Activated CD8-positive, alpha-beta memory T cell treated with anti-CD3 and anti-CD28 coated beads, Interleukin-2, amount 10 ng/mL, durations not matched to agents 7 days and 5 days (primary cell): ENCODE measurements around the gene MMP17. TPM values are rescaled to one million over a fixed set of nuclear protein-coding genes. Genes with fewer than 3 reads are reported as not detected.
"Not testable (repeated sequence)": the region's sequence is repeated elsewhere in the genome, so short reads cannot be mapped to it uniquely, and the experiment has no call there.

Experiments used
- ATAC-seq: fragments of 150-1000 bp; cut with Tn5 transposase; one replicate; pipeline ENCODE4 v1.10.0; 2021; ENCODE audit warnings: moderate library complexity
- CTCF ChIA-PET: fragments of 350-600 bp; sonication (Branson Sonifier 250); formaldehyde crosslinking; loops from one replicate; lab custom pipeline; 2021; ENCODE audit warnings: antibody characterized with exemption; lab: Charles Lee
- DNase-seq: peaks from one replicate; pipeline ENCODE4 v3.0.0-alpha.2; 2020
- H3K27ac Mint-ChIP-seq: one replicate; pipeline ENCODE4 v1.8.0; 2021; ENCODE audit warnings: mild to moderate bottlenecking, mixed read lengths
- H3K27me3 Mint-ChIP-seq: one replicate; pipeline ENCODE4 v1.8.0; 2021; ENCODE audit warnings: mixed read lengths
- H3K36me3 Mint-ChIP-seq: one replicate; pipeline ENCODE4 v1.8.0; 2021; ENCODE audit warnings: mild to moderate bottlenecking, mixed read lengths
- H3K4me1 Mint-ChIP-seq: one replicate; pipeline ENCODE4 v1.8.0; 2021; ENCODE audit warnings: mixed read lengths
- H3K4me3 Mint-ChIP-seq: one replicate; pipeline ENCODE4 v1.8.0; 2021; ENCODE audit warnings: mild to moderate bottlenecking, moderate library complexity, mixed read lengths
- H3K9me3 Mint-ChIP-seq: one replicate; pipeline ENCODE4 v1.8.0; 2022; ENCODE audit warnings: low read depth, mixed read lengths
- total RNA-seq, 2 experiments: library from RNA; stranded (reverse); gene quantifications; one replicate each; pipeline ENCODE4 v1.2.3, GENCODE V29; 2021

Gene MMP17
- total RNA-seq, 2 experiments from 2014 or later = not detected

DNA sequence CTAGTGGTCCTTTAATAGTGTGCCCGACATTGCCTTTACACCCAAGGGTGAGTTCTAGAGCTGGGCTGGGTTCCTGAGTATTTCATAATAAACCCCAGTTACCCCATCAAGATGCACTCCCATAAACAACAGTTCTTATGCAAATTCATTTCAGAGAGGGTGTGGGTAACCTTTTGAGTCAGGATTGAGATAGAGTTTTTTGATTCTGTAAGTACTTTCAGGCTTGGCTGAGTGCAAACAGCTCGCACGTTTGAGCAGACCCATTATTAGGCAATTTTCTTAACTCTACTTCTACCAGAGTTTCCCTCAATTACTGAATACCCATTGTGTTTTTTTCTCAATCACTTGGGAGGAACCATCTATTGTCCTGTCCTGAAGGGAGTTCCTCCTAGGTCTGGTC, 50.2 kb downstream of the MMP17 start:
- ATAC-seq, H3K27ac Mint-ChIP-seq, CTCF ChIA-PET: not testable (repeated sequence)

GRCh38 chr12:131882804-131883520, 54.8 kb downstream of the MMP17 start:
- ATAC-seq (no peak), DNase-seq (no peak)
- CTCF ChIA-PET = no interaction called here
- H3K36me3 Mint-ChIP-seq = no peaks in the 10 kb centered on the region
- peaks cover 5% of the 10 kb centered on the region for H3K9me3 Mint-ChIP-seq
- H3K27me3 Mint-ChIP-seq = peaks cover 10% of the 10 kb centered on the region
- H3K4me1 Mint-ChIP-seq = no peaks in the 10 kb centered on the region
- no peak overlapping the region for H3K27ac Mint-ChIP-seq
- H3K4me3 Mint-ChIP-seq = no peak overlapping the region

More for the DNA sequence above, 50.2 kb downstream of the MMP17 start:
- DNase-seq, H3K4me1 Mint-ChIP-seq, H3K4me3 Mint-ChIP-seq, H3K9me3 Mint-ChIP-seq, H3K36me3 Mint-ChIP-seq: not testable (repeated sequence)
- H3K27me3 Mint-ChIP-seq = peaks cover 16% of the 10 kb centered on the region

GRCh38 chr12:131883521-131883900, 55.3 kb downstream of the MMP17 start:
- peaks cover 8% of the 10 kb centered on the region for H3K27me3 Mint-ChIP-seq
- CTCF ChIA-PET = no interaction called here

GRCh38 chr12:131885076-131885475, 56.9 kb downstream of the MMP17 start:
- H3K36me3 Mint-ChIP-seq, H3K4me3 Mint-ChIP-seq, DNase-seq, CTCF ChIA-PET, H3K27ac Mint-ChIP-seq, H3K4me1 Mint-ChIP-seq, H3K9me3 Mint-ChIP-seq, ATAC-seq: not testable (repeated sequence)
- H3K27me3 Mint-ChIP-seq = peaks cover 13% of the 10 kb centered on the region

More at GRCh38 chr12:131883521-131883900, 55.3 kb downstream of the MMP17 start:
- DNase-seq = no peak
- Mint-ChIP-seq H3K4me3 (no peak overlapping the region), H3K4me1 (no peaks in the 10 kb centered on the region), H3K36me3 (no peaks in the 10 kb centered on the region), H3K27ac (no peak overlapping the region), H3K9me3 (peaks cover 5% of the 10 kb centered on the region)
- ATAC-seq = no peak

DNA sequence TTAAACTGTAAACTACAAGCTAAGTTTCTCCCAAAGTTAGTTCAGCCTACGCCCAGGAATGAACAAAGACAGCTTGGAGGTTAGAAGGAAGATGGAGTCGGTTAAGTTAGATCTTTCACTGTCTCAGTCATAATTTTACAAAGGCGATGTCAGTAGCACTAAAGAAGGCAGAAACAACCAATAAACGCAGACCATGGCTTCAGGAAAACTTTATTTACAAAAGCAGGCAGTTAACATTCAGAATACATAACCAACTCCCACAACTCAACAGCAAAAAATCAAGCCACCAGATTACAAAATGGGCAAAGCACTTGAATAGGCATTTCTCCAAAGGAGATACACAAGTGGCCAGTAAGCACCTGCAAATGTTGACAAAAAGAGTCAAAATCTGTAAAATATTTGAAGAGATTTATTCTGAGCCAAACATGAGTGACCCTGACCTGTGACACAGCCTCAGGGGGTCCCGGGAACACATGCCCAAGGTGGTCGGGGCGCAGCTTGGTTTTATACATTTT, 57.4 kb downstream of the MMP17 start:
- CTCF ChIA-PET = no interaction called here
- Mint-ChIP-seq H3K4me3 (no peak overlapping the region), H3K9me3 (peaks cover 5% of the 10 kb centered on the region), H3K27ac (no peak overlapping the region), H3K36me3 (no peaks in the 10 kb centered on the region), H3K27me3 (peaks cover 13% of the 10 kb centered on the region), H3K4me1 (no peaks in the 10 kb centered on the region)
- DNase-seq (no peak), ATAC-seq (no peak)

DNA sequence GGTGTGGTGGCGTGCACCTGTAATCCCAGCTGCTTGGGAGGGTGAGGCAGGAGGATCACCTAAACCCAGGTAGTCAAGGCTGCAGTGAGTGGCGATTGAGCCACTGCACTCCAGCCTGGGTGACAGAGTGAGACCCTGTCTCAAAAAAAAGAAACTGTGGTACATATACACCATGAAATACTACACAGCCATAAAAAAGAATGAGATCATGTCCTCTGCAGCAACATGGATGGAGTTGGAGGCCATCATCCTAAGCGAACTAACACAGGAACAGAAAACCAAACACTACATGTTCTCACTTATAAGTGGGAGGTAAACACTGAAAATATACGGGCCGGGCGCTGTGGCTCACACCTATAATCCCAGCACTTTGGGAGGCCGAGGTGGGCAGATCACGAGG, 63.5 kb downstream of the MMP17 start:
- DNase-seq, H3K4me3 Mint-ChIP-seq, CTCF ChIA-PET, H3K9me3 Mint-ChIP-seq, ATAC-seq, H3K4me1 Mint-ChIP-seq, H3K27ac Mint-ChIP-seq, H3K36me3 Mint-ChIP-seq: not testable (repeated sequence)
- H3K27me3 Mint-ChIP-seq = peaks cover 13% of the 10 kb centered on the region

DNA sequence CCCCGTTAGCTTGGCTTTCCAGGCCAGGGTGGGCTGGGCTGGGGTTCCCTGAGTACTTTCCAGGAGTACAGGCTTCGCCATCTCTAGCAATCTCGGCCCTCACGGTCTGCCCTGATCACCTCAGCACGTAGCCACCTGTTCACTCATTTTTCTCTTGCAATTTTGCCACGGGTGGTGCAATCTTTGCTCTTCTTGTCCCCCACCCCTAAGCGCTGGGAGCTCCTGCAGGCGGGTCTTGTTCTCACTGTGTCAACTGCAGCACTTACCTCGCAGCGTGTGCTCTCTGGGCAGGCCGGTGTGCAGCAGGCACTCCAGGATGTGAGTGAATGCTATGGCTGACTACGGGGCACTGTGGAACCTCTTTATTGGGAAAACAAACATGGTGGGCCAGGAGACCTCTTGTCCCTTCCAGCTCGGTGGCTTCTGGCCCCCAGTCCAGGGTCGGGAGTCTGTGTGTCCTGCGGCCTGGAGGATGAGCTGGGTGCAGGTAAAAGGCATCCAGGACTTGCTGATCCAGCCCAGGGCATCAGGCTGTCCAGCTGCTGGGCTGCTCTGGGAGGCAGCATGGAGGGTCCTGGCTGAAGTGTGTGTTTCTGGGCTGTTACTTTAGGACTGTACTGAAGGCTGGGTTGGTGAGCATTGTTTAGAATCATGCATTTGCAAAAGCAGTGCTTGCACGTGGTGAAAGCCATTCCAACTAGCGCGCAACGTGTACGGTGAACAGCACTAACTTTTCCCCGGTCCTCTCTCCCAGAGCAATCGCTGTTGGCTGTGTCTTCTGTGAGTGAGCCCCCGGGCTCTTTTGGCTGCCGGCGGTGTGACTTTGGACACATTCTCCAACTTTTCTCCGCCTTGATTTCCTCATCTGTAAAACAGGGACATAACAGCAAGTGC, 64.8 kb downstream of the MMP17 start:
- no peaks in the 10 kb centered on the region for H3K9me3 Mint-ChIP-seq
- CTCF ChIA-PET = no interaction called here
- no peak for ATAC-seq
- DNase-seq = no peak
- H3K4me1 Mint-ChIP-seq = peaks cover 12% of the 10 kb centered on the region
- H3K27ac Mint-ChIP-seq = no peak overlapping the region
- peaks cover 13% of the 10 kb centered on the region for H3K27me3 Mint-ChIP-seq
- H3K4me3 Mint-ChIP-seq = peak overlapping the region; percentile 32
- H3K36me3 Mint-ChIP-seq = no peaks in the 10 kb centered on the region

DNA sequence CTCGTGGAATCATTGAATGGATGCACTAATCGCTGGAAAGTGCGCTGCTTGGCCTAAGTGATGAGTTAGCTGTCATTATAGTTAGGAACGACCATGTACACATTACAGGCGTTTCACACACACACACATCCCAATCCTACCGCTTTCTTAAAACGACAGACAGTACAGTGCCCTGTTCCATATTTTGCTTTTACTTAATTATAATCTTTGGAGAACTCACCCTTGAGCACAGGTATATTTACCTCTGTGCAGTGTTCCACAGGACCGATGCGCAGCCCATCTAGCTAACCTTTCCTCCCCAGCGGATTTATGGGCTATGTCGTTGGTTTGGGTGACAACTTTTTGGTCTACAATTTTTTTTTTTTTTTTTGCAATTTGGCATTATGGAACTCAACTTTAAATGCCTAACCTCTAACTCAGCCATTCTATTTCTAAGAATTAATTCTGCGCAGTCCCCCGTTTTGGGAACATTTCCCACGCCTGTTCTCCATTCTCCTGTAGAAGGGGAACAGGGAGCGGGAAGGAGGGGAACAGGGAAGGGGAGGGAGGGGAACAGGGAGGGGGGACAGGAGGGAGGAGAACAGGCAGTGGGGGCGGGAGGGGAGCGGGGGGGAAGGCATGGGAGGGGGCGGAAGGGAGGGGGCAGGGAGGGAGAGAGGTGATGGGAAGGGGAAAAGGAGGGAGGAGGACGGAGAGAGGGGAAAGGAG, 65.6 kb downstream of the MMP17 start:
- H3K9me3 Mint-ChIP-seq = no peaks in the 10 kb centered on the region
- no peak for ATAC-seq
- no peak overlapping the region for H3K27ac Mint-ChIP-seq
- no peak for DNase-seq
- peaks cover 12% of the 10 kb centered on the region for H3K4me1 Mint-ChIP-seq
- CTCF ChIA-PET = no interaction called here
- peaks cover 9% of the 10 kb centered on the region for H3K27me3 Mint-ChIP-seq
- H3K4me3 Mint-ChIP-seq = peak overlapping the region; percentile 32
- no peaks in the 10 kb centered on the region for H3K36me3 Mint-ChIP-seq

GRCh38 chr12:131894313-131894860, 66.2 kb downstream of the MMP17 start, which contains the start of gene ULK1:
ULK1 (plus strand) TSS chr12:131894622; CDS start chr12:131895002, 380 bp downstream.
- Mint-ChIP-seq H3K36me3 (no peaks in the 10 kb centered on the region), H3K27me3 (peaks cover 3% of the 10 kb centered on the region)
- ATAC-seq = peak; percentile 87

DNA sequence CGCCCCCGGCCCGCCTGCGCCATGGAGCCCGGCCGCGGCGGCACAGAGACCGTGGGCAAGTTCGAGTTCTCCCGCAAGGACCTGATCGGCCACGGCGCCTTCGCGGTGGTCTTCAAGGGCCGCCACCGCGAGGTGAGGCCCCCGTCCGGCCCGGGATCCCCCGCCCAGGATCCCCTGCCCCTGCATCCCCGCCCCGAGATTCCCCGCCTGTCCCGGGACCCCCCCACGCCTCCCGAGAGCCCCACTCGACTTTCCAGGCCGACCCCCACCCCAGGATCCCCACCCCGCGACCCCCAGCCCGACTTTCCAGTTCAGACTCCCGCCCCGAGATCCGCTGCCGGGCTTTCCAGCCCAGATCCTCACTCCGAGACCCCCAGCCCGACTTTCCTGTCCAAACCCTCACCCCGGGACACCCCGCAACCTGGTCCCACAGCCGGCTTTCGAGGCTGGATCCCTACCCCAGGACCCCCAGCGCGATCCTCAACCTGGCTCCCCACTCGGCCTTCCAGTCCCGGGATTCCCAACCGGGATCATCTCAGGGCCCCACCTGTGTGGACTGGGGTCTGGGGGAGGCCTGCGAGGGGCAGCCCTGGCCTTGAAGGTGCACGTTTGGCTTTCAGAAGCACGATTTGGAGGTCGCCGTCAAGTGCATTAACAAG, 66.9 kb downstream of the MMP17 start:
- no peaks in the 10 kb centered on the region for H3K9me3 Mint-ChIP-seq
- H3K27ac Mint-ChIP-seq = peak overlapping the region; percentile 70
- peaks cover 12% of the 10 kb centered on the region for H3K4me1 Mint-ChIP-seq
- no peaks in the 10 kb centered on the region for H3K27me3 Mint-ChIP-seq
- H3K36me3 Mint-ChIP-seq = no peaks in the 10 kb centered on the region
- CTCF ChIA-PET = no interaction called here
- H3K4me3 Mint-ChIP-seq = peak overlapping the region; percentile 75
- no peak for ATAC-seq
- DNase-seq = no peak

More at GRCh38 chr12:131894313-131894860, 66.2 kb downstream of the MMP17 start, which contains the start of gene ULK1:
- CTCF ChIA-PET = no interaction called here
- Mint-ChIP-seq H3K27ac (peak within 1 kb of the TSS; percentile 70), H3K4me1 (peaks cover 12% of the 10 kb centered on the region), H3K9me3 (no peaks in the 10 kb centered on the region), H3K4me3 (peak within 1 kb of the TSS; percentile 75)
- DNase-seq = peak; percentile 93

DNA sequence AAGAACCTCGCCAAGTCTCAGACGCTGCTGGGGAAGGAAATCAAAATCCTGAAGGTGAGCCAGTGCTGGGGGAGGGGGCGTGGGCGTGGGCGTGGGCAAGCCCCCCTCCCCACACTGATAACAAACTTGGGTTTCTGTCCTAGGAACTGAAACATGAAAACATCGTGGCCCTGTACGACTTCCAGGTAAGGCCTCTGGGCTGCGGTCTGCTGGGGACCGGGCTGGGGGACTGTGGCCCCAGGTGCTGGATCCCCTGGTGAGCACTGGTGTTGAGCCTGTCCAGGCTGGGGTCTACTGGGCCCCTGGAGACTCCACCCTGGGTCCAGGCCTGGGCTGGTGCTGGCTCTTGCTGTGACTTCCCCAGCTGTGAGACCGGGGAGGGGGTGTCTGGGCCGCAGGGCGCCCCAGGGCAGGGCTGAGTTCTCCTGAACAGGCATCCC, 67.5 kb downstream of the MMP17 start:
- Mint-ChIP-seq H3K27me3 (no peaks in the 10 kb centered on the region), H3K36me3 (no peaks in the 10 kb centered on the region), H3K27ac (peak overlapping the region; percentile 70), H3K4me3 (peak overlapping the region; percentile 75), H3K4me1 (peaks cover 12% of the 10 kb centered on the region), H3K9me3 (no peaks in the 10 kb centered on the region)
- CTCF ChIA-PET = no interaction called here
- no peak for ATAC-seq
- no peak for DNase-seq

GRCh38 chr12:131896080-131896810, 68.1 kb downstream of the MMP17 start:
- H3K4me3 Mint-ChIP-seq = peak overlapping the region; percentile 75
- DNase-seq = peak; percentile 79
- H3K9me3 Mint-ChIP-seq = no peaks in the 10 kb centered on the region
- H3K27me3 Mint-ChIP-seq = no peaks in the 10 kb centered on the region
- CTCF ChIA-PET = no interaction called here
- peaks cover 12% of the 10 kb centered on the region for H3K4me1 Mint-ChIP-seq
- peak; percentile 70 for ATAC-seq
- no peak overlapping the region for H3K27ac Mint-ChIP-seq
- H3K36me3 Mint-ChIP-seq = no peaks in the 10 kb centered on the region
